Endothelial cell of umbilical vein (primary cell): ENCODE measurements around the gene LIPM. TPM values are rescaled to one million over a fixed set of nuclear protein-coding genes. Genes with fewer than 3 reads are reported as not detected.

Source experiments
- BruUV-seq: library from RNA; stranded (reverse); fragments of 400-500 nt; replicated peaks from 2 replicates; lab custom pipeline; 2021; lab: Mats Ljungman, UMichigan
- CTCF ChIA-PET: fragments of 300-600, 350-600 bp; sonication (Branson Sonifier 250); formaldehyde crosslinking; loops from one replicate; lab custom pipeline; 2021; ENCODE audit warnings: antibody characterized with exemption, inconsistent platforms; lab: Charles Lee
- POLR2A ChIA-PET: fragments of 300-600, 350-600 bp; sonication (Branson Sonifier 250); formaldehyde crosslinking; loops from one replicate; lab custom pipeline; 2021; ENCODE audit warnings: antibody characterized with exemption, inconsistent platforms; lab: Charles Lee
- DNase-seq: peaks from one replicate; pipeline ENCODE4 v3.0.0-alpha.2; 2011; ENCODE audit warnings: low read depth, low spot score
- FAIRE-seq: peaks from 2 replicates; lab custom pipeline; 2011; peaks lifted over from hg19 to GRCh38; lab: Jason Lieb, UNC
- H2AFZ ChIP-seq: 2 replicates; pipeline ENCODE4 v1.6.0; 2012; ENCODE audit warnings: low read depth, low read length, control low read depth, inconsistent platforms
- H3K27ac ChIP-seq: 2 replicates; pipeline ENCODE4 v1.5.1; 2011; ENCODE audit warnings: low read depth, mild to moderate bottlenecking, control low read depth, low read length, moderate library complexity; ENCODE audit not compliant: insufficient read depth
- H3K27me3 ChIP-seq, 2 experiments: 2 replicates each; pipeline versions ENCODE4 v1.6.0 to v1.6.1; 2011; ENCODE audit warnings: low read length in 2 of 2, mixed read lengths in 1 of 2; ENCODE audit not compliant: control insufficient read depth in 2 of 2, insufficient read depth in 2 of 2
- H3K36me3 ChIP-seq, 2 experiments: 2 replicates in 1 of 2; 3 replicates in 1 of 2; pipeline ENCODE4 v1.5.1; 2011; ENCODE audit warnings: low read length in 2 of 2, mild to moderate bottlenecking in 1 of 2, moderate library complexity in 1 of 2; ENCODE audit not compliant: control insufficient read depth in 2 of 2, insufficient read depth in 2 of 2; ENCODE audit errors: extremely low read depth in 1 of 2
- H3K4me1 ChIP-seq: 3 replicates; pipeline ENCODE4 v1.5.1; 2011; ENCODE audit warnings: mild to moderate bottlenecking, low read length; ENCODE audit not compliant: control insufficient read depth, insufficient read depth; ENCODE audit errors: extremely low read depth
- H3K4me2 ChIP-seq: 2 replicates; pipeline ENCODE4 v1.6.1; 2011; ENCODE audit warnings: low read length, control low read depth, mixed read lengths; ENCODE audit not compliant: insufficient read depth
- H3K4me3 ChIP-seq, 3 experiments: fragments of 200-600 bp in 1 of 3; sonication (generic), shearing (Covaris generic) in 1 of 3; replicated peaks in 1 of 3; 2 replicates each; pipeline ENCODE4 v1.5.1; 2011 to 2016; ENCODE audit warnings: control low read depth in 3 of 3, low read length in 3 of 3, mild to moderate bottlenecking in 2 of 3, inconsistent platforms in 1 of 3, low read depth in 1 of 3, moderate library complexity in 1 of 3; ENCODE audit not compliant: insufficient read depth in 1 of 3
- H3K79me2 ChIP-seq: 2 replicates; pipeline ENCODE4 v1.6.0; 2012; ENCODE audit warnings: low read length, inconsistent platforms; ENCODE audit not compliant: control insufficient read depth, insufficient read depth
- H3K9ac ChIP-seq: replicated peaks from 2 replicates; pipeline ENCODE3; 2011; ENCODE audit warnings: low read length, control low read depth; ENCODE audit not compliant: insufficient read depth; ENCODE audit errors: extremely low read depth
- H3K9me1 ChIP-seq: replicated peaks from 3 replicates; pipeline ENCODE4 v1.6.0; 2011; ENCODE audit warnings: mild to moderate bottlenecking, low read length; ENCODE audit not compliant: control insufficient read depth, insufficient read depth; ENCODE audit errors: extremely low read depth
- H3K9me3 ChIP-seq: replicated peaks from 2 replicates; pipeline ENCODE4 v1.5.1; 2012; ENCODE audit warnings: low read length, inconsistent platforms; ENCODE audit not compliant: control insufficient read depth, insufficient read depth
- H4K20me1 ChIP-seq: replicated peaks from 2 replicates; pipeline ENCODE3; 2011; ENCODE audit warnings: mild to moderate bottlenecking, low read length; ENCODE audit not compliant: control insufficient read depth, insufficient read depth; ENCODE audit errors: extremely low read depth
- CTCF ChIP-seq, 2 donors: IDR thresholded peaks; 1 replicate in 1 of 2; 2 replicates in 1 of 2; pipeline ENCODE4 v1.5.1; 2011; ENCODE audit warnings: low read length in 2 of 2, mild to moderate bottlenecking in 2 of 2, moderate library complexity in 2 of 2, control low read depth in 1 of 2, inconsistent platforms in 1 of 2, low read depth in 1 of 2; ENCODE audit not compliant: insufficient read depth in 1 of 2; ENCODE audit errors: extremely low read depth in 1 of 2
- EZH2 ChIP-seq: IDR thresholded peaks from 2 replicates; pipeline ENCODE4 v1.6.1; 2012; ENCODE audit warnings: borderline replicate concordance, low read depth, mild to moderate bottlenecking, moderate library complexity, low read length, inconsistent platforms; ENCODE audit not compliant: severe bottlenecking
- FOS ChIP-seq: IDR thresholded peaks from 2 replicates; pipeline ENCODE4 v1.6.1; 2011; ENCODE audit warnings: mild to moderate bottlenecking, low read length, moderate library complexity, borderline replicate concordance; ENCODE audit not compliant: insufficient read depth
- GATA2 ChIP-seq: IDR thresholded peaks from 2 replicates; pipeline ENCODE4 v1.7.0; 2011; ENCODE audit warnings: low read depth, mild to moderate bottlenecking, moderate library complexity, mixed read lengths, low read length; ENCODE audit not compliant: insufficient read length, insufficient read depth
- JUN ChIP-seq: IDR thresholded peaks from 2 replicates; pipeline ENCODE4 v1.6.1; 2011; ENCODE audit warnings: borderline replicate concordance, low read depth; ENCODE audit not compliant: insufficient read length, insufficient read depth
- MAX ChIP-seq: IDR thresholded peaks from 2 replicates; pipeline ENCODE4 v1.6.1; 2011; ENCODE audit not compliant: insufficient read depth, insufficient read length
- MYC ChIP-seq: IDR thresholded peaks from one replicate; pipeline ENCODE4 v1.6.1; 2011; ENCODE audit warnings: mild to moderate bottlenecking, low read depth, low read length
- POLR2A ChIP-seq: IDR thresholded peaks from 2 replicates; pipeline ENCODE4 v1.6.1; 2012; ENCODE audit warnings: low read depth, mild to moderate bottlenecking, control low read depth, low read length
- POLR2AphosphoS5 ChIP-seq: IDR thresholded peaks from 2 replicates; pipeline ENCODE4 v1.6.1; 2012; ENCODE audit warnings: low read depth, mild to moderate bottlenecking, control low read depth, low read length, moderate library complexity; ENCODE audit not compliant: insufficient read depth
- dilution Hi-C: fragments of 300-500 bp; cut with MboI; formaldehyde crosslinking; loops from one replicate; pipeline ENCODE4 v1.15.0; 2019; ENCODE audit warnings: low sequenced_read_pairs; ENCODE audit not compliant: extremely low pct_ligation_motif_present
- intact Hi-C: fragments of 100-400 bp; cut with micrococcal nuclease; formaldehyde crosslinking; loops from one replicate; pipeline ENCODE4 v1.10.0; 2022
- polyA plus RNA-seq, 4 experiments: library from polyadenylated mRNA; depleted of rRNA in 3 of 4; stranded (reverse) in 3 of 4; unstranded in 1 of 4; fragments of >200 nt; gene quantifications; 2 replicates each; pipeline versions ENCODE4 v1.2.1 to v1.2.3, GENCODE V29; 2011 to 2012; ENCODE audit warnings: missing spikeins in 1 of 4
- total RNA-seq: library from RNA; stranded (reverse); gene quantifications from 2 replicates; pipeline ENCODE4 v1.2.3, GENCODE V29; 2021

The LIPM gene
- total and polyA plus RNA-seq, 2 donors (not counting 3 experiments of a cell fraction or from before 2014, with no cell fraction given), result not detected

GRCh38 chr10:88805361-88805760 lies 2.8 kb downstream of the LIPM start:
- Histone ChIP-seq H3K4me2 (no peak overlapping the region), H3K9me3 (no peaks in the 10 kb centered on the region), H3K4me1 (peaks cover 3% of the 10 kb centered on the region), H3K9me1 (no peaks in the 10 kb centered on the region), H3K36me3 (no peaks in the 10 kb centered on the region), H3K27ac (no peak overlapping the region), H3K4me3 (no peak overlapping the region), H3K79me2 (no peaks in the 10 kb centered on the region), H4K20me1 (no peaks in the 10 kb centered on the region), H2AFZ (no peak overlapping the region), H3K27me3 (no peaks in the 10 kb centered on the region), H3K9ac (no peak overlapping the region)
- ChIA-PET CTCF (interaction anchor here (0.8 to 1.9 kb wide), 4 partner anchors 18 to 240 kb away, joined by 3 to 15 read pairs (median 4); partner anchors contain the start of gene RNLS), POLR2A (no interaction called here)
- TF ChIP-seq MYC (no peak), MAX (no peak), FOS (no peak), JUN (no peak), POLR2A (no peak), GATA2 (no peak), EZH2 (no peak), POLR2AphosphoS5 (no peak), CTCF (IDR thresholded peaks at IDR 0.05; ENCODE audit: extremely low read depth in 1 of 2, insufficient read depth in 1 of 2, low read depth in 1 of 2, low read length in 2 of 2) (no peak)
- DNase-seq (no peak), FAIRE-seq (peak; percentile 72)
- dilution Hi-C loops, result no loop called here
- intact Hi-C loops, result no loop called here
- no TSS peak for BruUV-seq
